HG03108 (cell line): ENCODE measurements around the gene ANKRD24.
"Not testable (repeated sequence)": the region's sequence is repeated elsewhere in the genome, so short reads cannot be mapped to it uniquely, and the experiment has no call there.

ENCODE experiments used
- ATAC-seq: cut with Tn5 transposase; IDR thresholded peaks from one replicate; pipeline ENCODE4 v1.9.1; 2021; ENCODE audit warnings: moderate library complexity; ENCODE audit not compliant: unreplicated experiment

The ANKRD24 gene

GRCh38 chr19:4182084-4182810 lies at the start of gene ANKRD24, which contains the start of gene SIRT6:
Gene ANKRD24 (plus strand): TSS chr19:4182689. CDS start chr19:4186426, 3,737 bp downstream.
Gene SIRT6 (minus strand): TSS chr19:4182563. CDS start chr19:4182539, 24 bp downstream.
- ATAC-seq = peak; percentile 64

DNA sequence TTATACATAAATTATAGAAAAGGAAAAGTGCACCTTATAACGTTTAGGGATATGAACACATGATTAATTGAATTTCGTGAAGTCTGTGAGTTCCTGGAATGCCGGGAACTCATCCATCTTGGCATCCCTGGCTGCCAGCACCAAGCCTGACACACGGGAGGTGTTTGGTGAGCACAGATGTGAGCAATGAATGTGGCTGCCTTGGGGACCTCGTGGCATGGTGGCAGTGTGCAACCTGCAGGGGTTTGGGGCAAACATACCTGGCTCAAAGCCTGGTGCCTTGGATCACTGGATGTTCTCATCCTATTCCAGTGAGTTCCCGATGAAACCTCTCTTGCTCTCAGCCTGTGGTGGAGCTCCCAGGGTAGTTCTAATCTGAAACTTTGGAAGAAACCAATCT lies 48.1 kb upstream of the ANKRD24 start:
- no peak for ATAC-seq

GRCh38 chr19:4135386-4135785 lies 47.1 kb upstream of the ANKRD24 start:
- not testable (repeated sequence) for ATAC-seq

DNA sequence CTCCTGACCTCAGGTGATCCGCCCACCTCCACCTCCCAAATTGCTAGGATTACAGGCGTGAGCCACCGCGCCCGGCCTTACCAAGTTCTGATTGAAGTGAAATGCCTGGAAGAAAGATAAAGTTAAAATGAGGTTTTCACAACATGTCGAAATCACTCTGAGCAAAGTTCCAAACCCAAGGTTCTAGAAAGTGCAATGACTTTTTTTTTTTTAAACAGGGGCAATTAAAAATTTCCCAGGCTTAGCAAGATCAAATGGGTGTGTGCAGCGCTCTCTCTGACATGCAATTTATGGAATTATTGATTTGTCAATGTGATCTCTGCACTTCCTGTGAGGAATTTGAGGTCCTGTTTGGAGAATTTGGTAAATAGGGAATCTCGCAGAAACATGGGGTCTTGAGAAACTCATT lies 45.8 kb upstream of the ANKRD24 start:
- no peak for ATAC-seq

DNA sequence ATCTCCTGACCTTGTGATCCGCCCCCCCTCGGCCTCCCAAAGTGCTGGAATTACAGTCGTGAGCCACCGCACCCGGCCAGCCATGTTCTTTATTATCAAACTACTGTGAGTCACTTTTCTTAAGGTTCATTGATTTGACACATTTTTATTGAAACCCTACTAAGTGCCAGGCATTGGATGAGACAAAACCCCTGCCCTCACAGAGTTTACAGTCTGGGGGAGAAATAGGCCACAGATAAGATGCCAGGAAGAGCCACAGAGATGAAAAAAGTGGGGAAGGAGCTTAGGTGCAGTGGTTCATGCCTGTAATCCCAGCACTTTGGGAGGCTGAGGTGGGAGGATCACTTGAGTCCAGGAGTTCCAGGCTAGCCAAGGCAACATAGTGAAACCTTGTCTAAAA lies 44.0 kb upstream of the ANKRD24 start:
- ATAC-seq = no peak

DNA sequence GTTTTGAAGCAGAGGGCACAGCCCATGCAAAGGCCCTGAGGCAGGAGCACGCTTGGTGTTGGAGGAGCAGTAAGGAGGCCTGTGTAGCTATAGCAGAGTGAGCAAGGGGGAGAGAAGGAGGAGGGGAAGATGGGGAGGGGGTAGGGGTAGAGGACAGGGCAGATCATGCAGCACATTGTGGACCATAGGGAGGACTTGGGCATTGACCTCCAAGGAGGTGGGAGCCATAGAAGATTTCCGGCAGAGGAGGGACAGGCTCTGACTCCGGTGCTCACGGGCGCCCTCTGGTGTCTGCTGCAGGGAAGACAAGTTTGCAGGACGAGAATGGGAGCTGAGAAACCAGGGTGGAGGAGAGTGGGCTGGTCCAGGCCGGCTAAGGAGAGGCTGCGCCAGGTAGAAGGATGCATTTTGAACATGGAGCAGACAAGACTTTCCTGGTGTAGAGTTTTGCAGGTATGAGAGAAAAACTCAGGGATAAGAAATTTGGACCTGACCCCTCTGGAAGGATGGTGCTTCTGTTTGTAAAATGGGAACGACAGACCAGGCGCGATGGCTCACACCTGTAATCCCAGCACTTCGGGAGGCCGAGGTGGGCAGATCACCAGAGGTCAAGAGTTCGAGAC lies 42.8 kb upstream of the ANKRD24 start:
- ATAC-seq = no peak

DNA sequence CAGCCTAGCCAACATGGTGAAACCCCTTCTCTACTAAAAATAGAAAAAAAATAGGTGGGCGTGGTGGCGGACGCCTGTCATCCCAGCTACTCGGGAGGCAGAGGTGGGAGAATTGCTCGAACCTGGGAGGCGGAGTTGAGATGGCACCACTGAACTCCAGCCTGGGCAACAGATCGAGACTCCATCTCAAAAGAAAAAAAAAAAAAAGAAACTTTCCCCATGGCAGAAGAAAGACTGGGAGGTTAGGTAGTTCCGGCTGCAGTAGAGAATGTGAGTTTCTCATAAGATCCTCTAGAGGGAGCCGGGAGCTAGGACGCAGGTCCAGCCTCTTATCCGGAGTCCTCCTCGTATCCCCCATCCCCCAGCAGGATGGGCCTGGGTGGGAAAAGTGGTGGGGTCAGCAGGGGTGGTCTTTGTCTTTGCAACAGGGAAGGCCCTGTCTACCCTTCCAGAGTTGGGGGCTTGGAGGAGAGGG lies 42.2 kb upstream of the ANKRD24 start:
- ATAC-seq = no peak

GRCh38 chr19:4142916-4143315 lies 39.6 kb upstream of the ANKRD24 start:
- ATAC-seq = not testable (repeated sequence)

GRCh38 chr19:4144666-4145249 lies 37.7 kb upstream of the ANKRD24 start:
- ATAC-seq = no peak

DNA sequence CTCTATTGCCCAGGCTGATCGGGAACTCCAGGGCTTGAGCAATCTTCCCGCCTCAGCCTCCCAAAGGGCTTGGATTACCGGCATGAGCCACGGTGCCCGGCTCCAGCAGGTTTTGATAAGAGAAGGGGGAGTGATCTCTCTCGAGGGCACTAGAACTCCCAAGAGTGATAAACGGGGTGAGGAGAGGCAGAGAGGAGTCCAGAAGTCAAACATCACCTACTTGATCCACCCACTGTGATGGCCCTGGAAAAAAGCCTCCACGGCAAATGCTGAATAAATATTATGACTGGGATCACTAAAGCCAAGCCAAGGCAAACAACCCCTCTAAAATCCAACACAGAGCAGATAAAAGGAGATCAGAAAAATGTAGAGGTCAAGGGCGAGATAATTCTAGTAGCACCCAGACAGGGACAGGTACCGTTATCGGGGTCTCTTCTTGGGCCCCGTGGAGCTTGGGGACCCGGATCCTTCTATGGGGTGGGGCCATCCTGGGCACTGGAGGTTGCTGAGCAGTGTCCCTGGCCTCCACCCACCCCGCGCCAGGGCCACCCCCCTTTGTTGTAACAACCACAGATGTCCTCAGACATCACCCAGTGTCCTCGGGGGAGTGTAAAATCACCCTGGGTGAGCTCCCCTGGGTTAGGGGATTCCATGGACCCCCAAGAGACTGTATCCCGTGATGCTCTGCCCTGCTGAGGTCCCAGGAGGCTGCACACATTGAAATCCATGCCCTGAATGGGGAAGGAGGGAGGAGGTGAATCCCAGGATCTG lies 32.8 kb upstream of the ANKRD24 start:
- no peak for ATAC-seq

DNA sequence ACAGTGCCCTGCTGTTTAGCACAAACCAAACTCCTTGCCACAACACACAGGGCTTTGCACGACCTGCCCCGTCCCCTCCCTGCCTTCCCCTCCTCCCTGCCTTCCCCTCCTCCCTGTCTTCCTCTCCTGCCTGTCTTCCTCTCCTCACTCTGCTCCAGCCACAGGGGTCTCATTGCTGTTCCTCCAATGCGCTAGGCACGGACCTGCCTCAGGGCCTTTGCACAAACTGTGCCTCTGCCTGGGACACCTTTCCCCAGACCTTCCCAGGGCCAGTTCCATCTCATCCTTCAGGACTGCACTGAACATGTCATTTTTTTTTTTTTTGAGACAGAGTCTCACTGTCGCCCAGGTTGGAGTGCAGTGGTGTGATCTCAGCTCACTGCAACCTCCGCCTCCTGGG lies 30.9 kb upstream of the ANKRD24 start:
- ATAC-seq = no peak

DNA sequence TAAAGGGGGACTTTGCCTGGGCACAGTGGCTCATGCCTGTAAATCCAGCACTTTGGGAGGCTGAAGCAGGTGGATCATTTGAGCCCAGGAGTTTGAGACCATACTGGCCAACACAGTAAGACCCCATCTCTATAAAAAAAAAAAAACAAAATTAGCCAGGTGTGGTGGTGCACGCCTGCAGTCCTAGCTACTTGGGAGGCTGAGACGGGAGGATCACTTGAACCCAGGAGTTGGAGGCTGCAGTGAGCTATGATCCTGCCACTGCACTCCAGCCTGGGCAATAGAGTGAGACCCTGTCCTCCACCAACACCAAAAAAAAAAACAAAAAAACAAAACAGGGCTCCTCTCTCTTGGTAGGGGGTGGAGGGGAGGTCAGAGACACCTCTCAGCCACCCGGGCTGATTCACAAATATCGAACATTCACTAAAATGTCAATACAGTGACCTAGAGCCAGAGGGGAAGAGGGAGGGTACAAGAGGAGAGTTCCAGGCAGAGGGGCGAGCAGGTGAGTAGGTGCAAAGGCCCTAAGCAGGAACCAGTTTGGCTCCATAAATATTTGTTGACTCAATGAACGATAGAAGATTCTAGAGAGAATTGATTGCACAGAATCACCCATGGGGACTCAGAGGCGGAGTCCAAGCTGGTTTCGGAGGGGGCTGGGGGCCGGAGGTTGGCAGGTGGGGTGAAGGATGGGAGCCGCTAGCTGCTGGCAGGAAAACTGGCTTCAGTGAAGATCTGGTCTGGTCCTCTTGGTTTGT lies 30.1 kb upstream of the ANKRD24 start:
- ATAC-seq = no peak

GRCh38 chr19:4154571-4155312 lies 27.7 kb upstream of the ANKRD24 start:
- no peak for ATAC-seq

GRCh38 chr19:4157164-4157563 lies 25.3 kb upstream of the ANKRD24 start:
- no peak for ATAC-seq

DNA sequence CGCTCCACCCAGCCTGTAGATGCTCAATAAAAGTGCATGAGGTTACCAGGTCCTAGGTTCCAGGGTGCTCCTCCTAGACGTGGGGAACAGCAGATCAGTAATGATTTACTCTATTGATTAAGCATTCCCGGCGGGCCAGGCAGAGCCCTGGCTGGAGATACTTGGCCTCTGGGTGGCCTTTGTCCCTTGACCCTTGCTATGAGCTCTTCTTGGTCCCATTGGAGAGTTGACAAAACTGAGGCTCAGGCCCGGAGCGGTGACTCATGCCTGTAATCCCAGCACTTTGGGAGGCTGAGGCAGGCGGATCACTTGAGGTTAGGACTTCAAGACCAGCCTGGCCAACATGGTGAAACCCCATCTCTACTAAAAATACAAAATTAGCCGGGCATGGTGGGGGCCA lies 24.5 kb upstream of the ANKRD24 start:
- not testable (repeated sequence) for ATAC-seq

DNA sequence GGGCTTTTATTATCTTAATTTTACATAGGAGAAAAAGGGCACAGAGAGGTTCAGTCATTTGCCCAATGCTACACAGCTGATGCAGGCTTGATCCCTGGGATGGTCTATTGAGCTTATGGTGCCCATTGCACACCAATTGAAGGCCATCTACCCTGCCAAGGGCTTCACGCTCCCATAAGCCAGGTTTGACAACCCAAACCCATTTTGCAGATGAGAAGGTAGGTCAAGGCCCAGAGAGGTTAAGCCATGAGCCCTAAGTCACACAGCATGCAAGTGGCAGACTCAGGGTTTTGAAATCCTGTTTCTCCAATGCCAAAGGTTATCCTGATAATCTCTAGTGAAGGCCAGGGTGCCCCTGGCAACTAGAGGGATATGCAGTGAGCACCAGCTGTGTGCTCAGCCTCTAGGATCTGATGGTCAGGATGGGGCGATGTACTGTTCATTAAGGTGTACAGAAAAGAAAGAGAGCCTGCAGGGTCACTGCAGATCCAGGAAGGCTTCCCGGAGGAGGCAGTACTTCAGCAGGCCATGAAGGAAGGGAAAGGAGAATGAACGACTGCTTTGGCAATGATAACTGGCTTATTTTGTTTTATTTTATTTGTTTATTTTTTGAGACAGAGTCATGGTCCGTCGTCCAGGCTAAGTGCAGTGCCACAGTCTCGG lies 20.9 kb upstream of the ANKRD24 start:
- ATAC-seq = no peak

- no peak for ATAC-seq
Measured at GRCh38 chr19:4164262-4164661, 18.2 kb upstream of the ANKRD24 start.

DNA sequence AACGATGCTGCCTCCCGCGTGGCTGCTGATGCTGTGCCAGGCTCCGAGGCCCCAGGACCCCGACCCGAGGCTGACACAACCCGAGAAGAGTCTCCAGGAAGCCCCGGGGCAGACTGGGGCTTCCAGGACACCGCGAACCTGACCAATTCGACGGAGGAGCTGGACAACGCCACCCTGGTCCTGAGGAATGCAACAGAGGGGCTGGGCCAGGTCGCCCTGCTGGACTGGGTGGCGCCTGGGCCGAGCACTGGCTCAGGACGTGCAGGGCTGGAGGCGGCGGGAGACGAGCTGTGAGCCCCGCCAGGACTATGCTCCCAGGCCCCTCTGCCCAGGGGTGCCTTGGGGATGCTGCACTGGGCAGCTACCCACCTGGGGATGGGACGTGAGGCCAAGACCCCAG lies 10.8 kb upstream of the ANKRD24 start:
- ATAC-seq = no peak

GRCh38 chr19:4172861-4173473 lies 9.5 kb upstream of the ANKRD24 start:
- ATAC-seq = no peak
